NCI-H1092 treated with DMSO at 0.1 percent for 48 hours (cell line): ENCODE results near the gene SACM1L.

Source experiments
- DNase-seq: peaks from one replicate; lab custom pipeline; 2025; lab: John Stamatoyannopoulos, UW

Gene SACM1L

GRCh38 chr3:45786801-45787495 lies 97.8 kb downstream of the SACM1L start:
- DNase-seq, result no peak

GRCh38 chr3:45787551-45787950 lies 98.4 kb downstream of the SACM1L start:
- no peak for DNase-seq

DNA sequence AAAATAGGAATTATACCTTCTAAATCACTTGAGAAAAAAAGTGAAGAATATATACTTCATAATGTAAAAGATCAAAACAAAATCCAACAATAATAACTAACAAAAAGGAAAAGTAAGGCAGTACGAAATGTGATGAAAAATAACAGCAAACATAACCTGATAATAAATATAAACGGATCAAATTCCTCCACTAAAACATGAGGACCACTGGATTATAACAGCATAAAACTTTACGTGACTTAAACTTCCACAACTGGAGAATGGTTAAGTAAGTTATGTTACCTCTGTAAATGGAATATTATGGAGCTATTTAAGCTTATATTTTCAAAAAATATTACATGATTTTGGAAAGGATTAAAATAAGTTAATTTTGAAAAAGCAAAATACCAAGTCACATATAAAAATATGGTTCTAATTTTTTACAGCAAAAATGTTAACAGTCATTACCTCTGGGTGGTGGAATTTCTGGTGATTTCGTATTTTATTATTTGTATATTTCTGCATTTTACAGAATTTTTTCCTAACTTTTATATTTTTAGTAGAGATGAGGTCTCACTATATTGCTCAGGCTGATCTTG lies 100.1 kb downstream of the SACM1L start:
- DNase-seq, result no peak

DNA sequence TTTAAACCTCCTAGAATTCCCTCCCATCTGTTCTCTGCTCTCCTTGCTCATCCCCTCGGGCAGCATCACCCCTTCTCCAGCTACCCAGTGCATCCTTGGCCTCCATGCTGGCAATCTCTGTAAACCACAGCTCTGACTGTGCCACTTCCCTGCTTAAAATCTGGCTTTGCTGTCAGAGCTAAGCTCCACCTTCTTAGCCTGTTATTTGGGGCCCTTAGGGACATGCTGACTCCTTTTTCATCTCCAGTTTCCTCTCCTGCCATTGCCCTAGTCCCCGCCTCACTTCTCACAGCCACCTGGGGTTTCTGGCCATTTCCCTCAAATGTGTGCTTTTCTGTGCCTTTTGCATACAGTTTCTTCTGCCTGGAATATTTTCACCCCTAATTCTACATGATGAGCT lies 101.4 kb downstream of the SACM1L start:
- no peak for DNase-seq

DNA sequence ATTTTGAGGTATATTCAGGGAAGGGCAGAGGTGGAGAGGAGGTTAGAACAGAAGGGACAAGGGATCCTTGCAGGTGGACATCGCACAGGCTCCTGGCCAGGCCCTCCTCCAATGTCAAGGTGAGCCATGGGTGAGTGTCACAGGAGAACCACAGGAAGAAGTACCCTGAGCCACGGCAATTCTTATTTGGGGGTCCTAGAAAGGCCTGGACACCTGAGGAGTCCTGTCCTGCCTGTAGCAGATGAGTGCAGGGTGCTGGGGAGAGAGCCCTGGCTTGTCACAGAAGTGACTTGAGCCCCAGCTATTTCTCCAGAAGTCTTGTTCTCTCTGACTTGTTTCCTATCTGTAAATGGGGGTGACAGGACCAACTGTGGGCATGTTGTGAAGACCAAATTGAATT lies 102.8 kb downstream of the SACM1L start:
- no peak for DNase-seq

DNA sequence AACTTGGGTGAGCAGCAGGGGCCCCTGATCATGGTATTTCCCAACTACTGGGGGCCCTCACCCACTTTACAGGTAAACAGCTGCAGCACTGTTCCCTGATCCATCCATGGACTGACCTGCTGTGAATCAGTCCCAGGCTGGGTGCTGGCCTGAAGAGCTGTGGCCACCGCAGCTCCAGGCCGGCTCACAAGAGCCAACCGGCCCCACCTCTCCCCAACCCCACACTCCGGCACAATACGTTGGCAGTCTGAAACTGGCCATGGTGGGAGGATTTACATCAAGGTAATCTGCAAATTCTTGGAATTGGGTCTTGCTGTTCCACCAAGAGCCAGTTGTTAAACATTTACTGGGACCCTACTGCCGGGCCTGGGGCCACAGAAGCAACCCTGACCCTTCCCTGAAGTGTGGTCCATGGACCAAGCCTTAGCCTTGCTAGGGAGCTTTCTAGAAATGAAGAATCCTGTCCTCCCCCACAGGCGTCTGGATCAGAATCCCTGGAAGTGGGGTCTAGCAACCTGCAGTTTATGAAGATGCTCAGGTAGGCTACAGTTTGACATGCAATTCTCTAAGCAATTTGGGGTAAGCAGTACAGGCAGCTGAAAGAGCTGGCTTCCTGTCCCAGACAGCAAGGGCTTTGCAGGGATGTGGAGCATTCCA lies 103.4 kb downstream of the SACM1L start:
- DNase-seq, result no peak

DNA sequence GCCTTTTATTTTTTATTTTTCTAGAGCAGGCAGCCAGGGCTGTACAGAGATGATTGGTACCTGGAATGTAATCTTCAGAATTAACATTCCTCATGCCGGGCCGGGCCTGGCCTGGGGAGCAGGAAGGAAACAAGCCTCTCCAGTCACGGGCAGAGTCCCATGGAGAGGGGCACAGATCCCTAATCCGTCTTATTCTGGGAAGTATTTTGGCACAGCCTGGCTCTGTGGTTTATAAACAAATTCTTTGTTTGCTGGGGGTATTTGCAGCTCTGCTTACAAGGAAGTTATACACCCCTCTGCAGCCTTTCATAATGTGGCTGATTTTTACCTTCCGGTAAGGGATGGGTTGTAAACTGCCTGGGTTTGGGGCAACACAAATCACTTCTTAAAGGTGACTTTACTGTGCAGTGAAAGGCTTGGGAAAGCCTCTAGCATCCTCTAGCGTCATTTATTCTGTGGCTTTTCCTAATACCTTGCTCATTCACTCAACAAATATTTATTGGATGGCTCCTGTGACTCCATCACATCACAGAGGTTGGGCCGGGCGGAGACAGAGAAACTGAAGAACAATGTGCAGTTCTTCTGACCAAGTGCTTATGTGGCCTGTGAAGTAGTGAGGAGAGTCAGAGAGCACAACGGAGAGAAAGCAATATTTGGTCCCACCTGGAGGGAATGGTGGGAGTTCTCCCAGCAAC lies 104.4 kb downstream of the SACM1L start:
- DNase-seq, result no peak

DNA sequence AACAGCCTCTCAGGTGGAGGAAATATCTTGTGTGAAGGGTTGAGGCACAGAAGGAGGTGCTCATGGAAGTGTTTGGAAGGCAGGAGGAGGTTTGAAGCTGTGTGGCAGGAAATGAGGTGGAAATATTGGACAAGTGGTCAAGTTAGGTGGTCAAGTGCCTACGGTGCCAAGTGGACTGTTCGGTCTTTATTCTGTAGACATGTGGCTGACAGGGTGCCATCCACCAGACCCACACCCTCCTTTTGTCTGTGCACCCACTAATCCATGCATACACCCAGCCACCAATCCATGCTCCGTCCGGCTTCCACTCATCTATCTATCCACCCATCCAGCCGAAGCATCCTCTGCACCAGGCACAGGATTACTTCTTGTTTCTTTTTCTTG lies 105.0 kb downstream of the SACM1L start:
- DNase-seq, result no peak

DNA sequence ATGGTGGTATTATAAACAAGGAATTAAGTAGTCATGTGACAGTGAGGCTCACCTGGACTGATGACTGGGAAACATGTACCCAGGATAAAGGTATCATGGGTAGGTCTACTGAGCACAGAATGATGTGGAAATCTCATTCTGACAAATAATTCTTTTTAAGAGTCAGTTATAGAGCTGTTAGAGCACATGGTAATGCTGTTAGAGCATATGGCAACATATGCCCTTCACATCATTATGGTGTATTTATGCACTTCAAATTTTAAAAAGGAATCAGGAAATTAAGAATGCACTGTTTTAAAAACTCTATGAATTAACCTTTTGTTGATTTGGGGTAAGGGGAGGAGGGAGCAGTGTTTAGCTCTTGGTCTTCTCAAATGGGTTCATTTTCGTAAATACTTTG lies 105.5 kb downstream of the SACM1L start:
- DNase-seq, result no peak
